HCEC 1CT (cell line): ENCODE results near the gene SEMA5B.

Experiments
- DNase-seq: peaks from one replicate; pipeline ENCODE4 v3.0.0-alpha.2; 2017

SEMA5B gene

GRCh38 chr3:122972141-122972540 lies 55.4 kb downstream of the SEMA5B start:
- DNase-seq, result no peak

GRCh38 chr3:122969585-122970469 lies 57.7 kb downstream of the SEMA5B start:
- no peak for DNase-seq

- no peak for DNase-seq
Measured at GRCh38 chr3:122967765-122968164, 59.8 kb downstream of the SEMA5B start.

GRCh38 chr3:122967356-122967755 lies 60.2 kb downstream of the SEMA5B start:
- DNase-seq, result no peak

- no peak for DNase-seq
Measured at GRCh38 chr3:122966045-122966444, 61.5 kb downstream of the SEMA5B start.

GRCh38 chr3:122964811-122965210 lies 62.8 kb downstream of the SEMA5B start:
- no peak for DNase-seq

GRCh38 chr3:122962149-122962548 lies 65.4 kb downstream of the SEMA5B start:
- DNase-seq, result no peak

GRCh38 chr3:122961146-122961545 lies 66.4 kb downstream of the SEMA5B start:
- DNase-seq, result no peak

GRCh38 chr3:122960652-122961051 lies 66.9 kb downstream of the SEMA5B start:
- DNase-seq, result no peak

GRCh38 chr3:122959339-122959738 lies 68.2 kb downstream of the SEMA5B start:
- DNase-seq, result no peak

GRCh38 chr3:122957707-122958689 lies 69.6 kb downstream of the SEMA5B start:
- DNase-seq, result no peak

GRCh38 chr3:122956693-122957455 lies 70.7 kb downstream of the SEMA5B start:
- DNase-seq, result no peak

- DNase-seq, result no peak
Measured at GRCh38 chr3:122955916-122956692, 71.5 kb downstream of the SEMA5B start.

- DNase-seq, result no peak
Measured at GRCh38 chr3:122952520-122952919, 75.0 kb downstream of the SEMA5B start.

GRCh38 chr3:122948408-122948807 lies 79.2 kb downstream of the SEMA5B start:
- DNase-seq, result no peak

GRCh38 chr3:122947738-122948137 lies 79.8 kb downstream of the SEMA5B start:
- no peak for DNase-seq

- DNase-seq, result no peak
Measured at GRCh38 chr3:122947196-122947595, 80.4 kb downstream of the SEMA5B start.

GRCh38 chr3:122946185-122946584 lies 81.4 kb downstream of the SEMA5B start:
- DNase-seq, result no peak

- DNase-seq, result no peak
Measured at GRCh38 chr3:122945230-122945629, 82.3 kb downstream of the SEMA5B start.

GRCh38 chr3:122944671-122945161 lies 82.8 kb downstream of the SEMA5B start:
- peak; percentile 9 for DNase-seq

- DNase-seq, result no peak
Measured at GRCh38 chr3:122943828-122944190, 83.8 kb downstream of the SEMA5B start.
